Measurements from ENCODE around the gene IPO11. TPM values are rescaled to one million over a fixed set of nuclear protein-coding genes. Genes with fewer than 3 reads are reported as not detected.

IPO11 gene
- total and polyA plus RNA-seq, 2 of the 13 experiments (the other 11 are each of a cell fraction or from before 2014, with no cell fraction given): 13.9 to 24.4 TPM

DNA sequence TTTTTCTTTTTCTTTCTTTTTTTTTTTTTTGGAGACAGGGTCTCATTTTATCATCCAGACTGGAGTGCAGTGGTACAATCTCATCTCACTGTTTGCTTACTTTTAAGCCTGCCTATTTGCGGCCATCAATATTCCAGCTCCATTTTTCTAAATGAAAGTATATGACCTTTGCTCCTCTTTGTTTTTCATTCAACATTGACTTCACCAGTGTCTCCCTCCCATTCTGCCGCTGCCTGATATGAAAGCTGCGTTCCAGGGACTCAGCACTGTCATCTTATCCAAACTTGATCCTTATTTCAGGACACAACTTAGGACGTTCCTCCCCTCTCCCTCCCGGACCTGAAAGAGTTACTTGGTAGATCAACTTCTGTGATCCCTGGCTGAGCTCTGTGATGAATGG lies 239.7 kb downstream of the IPO11 start (continued):
- TF ChIP-seq, protein P1, sequence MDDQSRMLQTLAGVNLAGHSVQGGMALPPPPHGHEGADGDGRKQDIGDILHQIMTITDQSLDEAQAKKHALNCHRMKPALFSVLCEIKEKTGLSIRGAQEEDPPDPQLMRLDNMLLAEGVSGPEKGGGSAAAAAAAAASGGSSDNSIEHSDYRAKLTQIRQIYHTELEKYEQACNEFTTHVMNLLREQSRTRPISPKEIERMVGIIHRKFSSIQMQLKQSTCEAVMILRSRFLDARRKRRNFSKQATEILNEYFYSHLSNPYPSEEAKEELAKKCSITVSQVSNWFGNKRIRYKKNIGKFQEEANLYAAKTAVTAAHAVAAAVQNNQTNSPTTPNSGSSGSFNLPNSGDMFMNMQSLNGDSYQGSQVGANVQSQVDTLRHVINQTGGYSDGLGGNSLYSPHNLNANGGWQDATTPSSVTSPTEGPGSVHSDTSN (CRISPR knock-in tag; IDR thresholded peaks at IDR 0.05; ENCODE audit: borderline replicate concordance): no peak
- TF ChIP-seq JARID2 (CRISPR knock-in tag; IDR thresholded peaks at IDR 0.05; ENCODE audit: insufficient replicate concordance) (no peak), ZNF230 (CRISPR knock-in tag; IDR thresholded peaks at IDR 0.05) (no peak), DNMT1 (CRISPR knock-in tag; IDR thresholded peaks at IDR 0.05) (no peak), PTBP1 (IDR thresholded peaks at IDR 0.05; ENCODE audit: low read depth, low read length, poor library complexity, severe bottlenecking) (no peak), ZNF782 (CRISPR knock-in tag; IDR thresholded peaks at IDR 0.05; ENCODE audit: borderline replicate concordance) (no peak), SRSF1 (optimal IDR thresholded peaks at IDR 0.05; ENCODE audit: low read depth, low read length) (no peak), ZNF720 (CRISPR knock-in tag; IDR thresholded peaks at IDR 0.05) (no peak), RBFOX2 (IDR thresholded peaks at IDR 0.05; ENCODE audit: low read depth, low read length) (no peak), MEIS2 (CRISPR knock-in tag; IDR thresholded peaks at IDR 0.05) (no peak), HOXA3 (CRISPR knock-in tag; IDR thresholded peaks at IDR 0.05) (no peak), HCFC1 (IDR thresholded peaks at IDR 0.05; ENCODE audit: low read depth, low read length) (no peak), TBX3 (IDR thresholded peaks at IDR 0.05; ENCODE audit: borderline replicate concordance) (no peak), RAD21 (CRISPR knock-in tag; IDR thresholded peaks at IDR 0.05) (no peak), ZNF572 (CRISPR knock-in tag; IDR thresholded peaks at IDR 0.05) (no peak), TEAD3 (CRISPR knock-in tag; optimal IDR thresholded peaks at IDR 0.05; ENCODE audit: borderline replicate concordance) (peak; percentile 50), RXRB (CRISPR knock-in tag; IDR thresholded peaks at IDR 0.05; ENCODE audit: borderline replicate concordance) (peak; percentile 52; the same call in 1 of the 2 replicates), ARNT2 (CRISPR knock-in tag; IDR thresholded peaks at IDR 0.05; ENCODE audit: low read depth) (no peak), RFXAP (CRISPR knock-in tag; IDR thresholded peaks at IDR 0.05; ENCODE audit: borderline replicate concordance) (no peak)
- TF ChIP-seq, protein P2, sequence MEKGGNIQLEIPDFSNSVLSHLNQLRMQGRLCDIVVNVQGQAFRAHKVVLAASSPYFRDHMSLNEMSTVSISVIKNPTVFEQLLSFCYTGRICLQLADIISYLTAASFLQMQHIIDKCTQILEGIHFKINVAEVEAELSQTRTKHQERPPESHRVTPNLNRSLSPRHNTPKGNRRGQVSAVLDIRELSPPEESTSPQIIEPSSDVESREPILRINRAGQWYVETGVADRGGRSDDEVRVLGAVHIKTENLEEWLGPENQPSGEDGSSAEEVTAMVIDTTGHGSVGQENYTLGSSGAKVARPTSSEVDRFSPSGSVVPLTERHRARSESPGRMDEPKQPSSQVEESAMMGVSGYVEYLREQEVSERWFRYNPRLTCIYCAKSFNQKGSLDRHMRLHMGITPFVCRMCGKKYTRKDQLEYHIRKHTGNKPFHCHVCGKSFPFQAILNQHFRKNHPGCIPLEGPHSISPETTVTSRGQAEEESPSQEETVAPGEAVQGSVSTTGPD (CRISPR knock-in tag; IDR thresholded peaks at IDR 0.05): no peak
- TF ChIP-seq, protein P3, sequence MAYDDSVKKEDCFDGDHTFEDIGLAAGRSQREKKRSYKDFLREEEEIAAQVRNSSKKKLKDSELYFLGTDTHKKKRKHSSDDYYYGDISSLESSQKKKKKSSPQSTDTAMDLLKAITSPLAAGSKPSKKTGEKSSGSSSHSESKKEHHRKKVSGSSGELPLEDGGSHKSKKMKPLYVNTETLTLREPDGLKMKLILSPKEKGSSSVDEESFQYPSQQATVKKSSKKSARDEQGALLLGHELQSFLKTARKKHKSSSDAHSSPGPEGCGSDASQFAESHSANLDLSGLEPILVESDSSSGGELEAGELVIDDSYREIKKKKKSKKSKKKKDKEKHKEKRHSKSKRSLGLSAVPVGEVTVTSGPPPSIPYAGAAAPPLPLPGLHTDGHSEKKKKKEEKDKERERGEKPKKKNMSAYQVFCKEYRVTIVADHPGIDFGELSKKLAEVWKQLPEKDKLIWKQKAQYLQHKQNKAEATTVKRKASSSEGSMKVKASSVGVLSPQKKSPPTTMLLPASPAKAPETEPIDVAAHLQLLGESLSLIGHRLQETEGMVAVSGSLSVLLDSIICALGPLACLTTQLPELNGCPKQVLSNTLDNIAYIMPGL (CRISPR knock-in tag; IDR thresholded peaks at IDR 0.05; ENCODE audit: borderline replicate concordance in 1 of 2, low read depth in 1 of 2): no peak
- TF ChIP-seq, protein P4, sequence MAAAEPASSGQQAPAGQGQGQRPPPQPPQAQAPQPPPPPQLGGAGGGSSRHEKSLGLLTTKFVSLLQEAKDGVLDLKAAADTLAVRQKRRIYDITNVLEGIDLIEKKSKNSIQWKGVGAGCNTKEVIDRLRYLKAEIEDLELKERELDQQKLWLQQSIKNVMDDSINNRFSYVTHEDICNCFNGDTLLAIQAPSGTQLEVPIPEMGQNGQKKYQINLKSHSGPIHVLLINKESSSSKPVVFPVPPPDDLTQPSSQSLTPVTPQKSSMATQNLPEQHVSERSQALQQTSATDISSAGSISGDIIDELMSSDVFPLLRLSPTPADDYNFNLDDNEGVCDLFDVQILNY (CRISPR knock-in tag; conservative IDR thresholded peaks at IDR 0.05): no peak
- TF ChIP-seq, protein P5, sequence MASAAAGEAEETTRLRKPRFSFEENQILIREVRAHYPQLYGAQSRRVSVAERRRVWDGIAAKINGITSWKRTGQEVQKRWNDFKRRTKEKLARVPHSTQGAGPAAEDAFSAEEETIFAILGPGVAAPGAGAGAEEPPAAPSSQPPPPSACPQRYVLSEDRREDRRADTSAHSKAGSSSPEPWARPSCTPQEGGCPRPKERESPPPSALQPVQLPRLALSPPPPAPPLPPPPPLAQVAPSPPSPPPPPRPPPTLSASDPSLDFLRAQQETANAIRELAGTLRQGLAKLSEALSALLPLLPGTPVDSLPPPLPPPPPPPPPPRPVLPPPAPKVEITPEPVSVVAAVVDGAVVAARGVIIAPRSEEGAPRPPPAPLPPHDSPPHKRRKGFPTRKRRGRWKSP (CRISPR knock-in tag; IDR thresholded peaks at IDR 0.05): no peak

Measured in HepG2 (cell line).